GM19025 (cell line): ENCODE data around the gene CAPN13.

Experiments
- ATAC-seq: cut with Tn5 transposase; IDR thresholded peaks from one replicate; pipeline ENCODE4 v1.9.1; 2021; ENCODE audit warnings: mild to moderate bottlenecking, low read depth, moderate library complexity; ENCODE audit not compliant: unreplicated experiment

CAPN13 gene

GRCh38 chr2:30807249-30807648 lies at the start of gene CAPN13:
CAPN13 (minus strand) TSS chr2:30807446; CDS start chr2:30787325, 20,121 bp downstream.
- ATAC-seq, result no peak

- ATAC-seq, result no peak
Observed at GRCh38 chr2:30847841-30848240, 40.6 kb upstream of the CAPN13 start.

GRCh38 chr2:30847329-30847728 lies 40.1 kb upstream of the CAPN13 start:
- ATAC-seq, result no peak

GRCh38 chr2:30828586-30828985 lies 21.3 kb upstream of the CAPN13 start:
- ATAC-seq, result no peak

GRCh38 chr2:30826916-30827315 lies 19.7 kb upstream of the CAPN13 start:
- no peak for ATAC-seq

- ATAC-seq, result no peak
Observed at GRCh38 chr2:30826481-30826880, 19.2 kb upstream of the CAPN13 start.

- no peak for ATAC-seq
Observed at GRCh38 chr2:30823452-30823851, 16.2 kb upstream of the CAPN13 start.

GRCh38 chr2:30821960-30822359 lies 14.7 kb upstream of the CAPN13 start:
- no peak for ATAC-seq

GRCh38 chr2:30820381-30821055 lies 13.3 kb upstream of the CAPN13 start:
- ATAC-seq, result no peak

- no peak for ATAC-seq
Observed at GRCh38 chr2:30809938-30810337, 2.7 kb upstream of the CAPN13 start.

- no peak for ATAC-seq
Observed at GRCh38 chr2:30808695-30809094, 1.4 kb upstream of the CAPN13 start.

- ATAC-seq, result no peak
Observed at GRCh38 chr2:30803281-30803680, 4.0 kb downstream of the CAPN13 start.

- no peak for ATAC-seq
Observed at GRCh38 chr2:30802611-30803010, 4.6 kb downstream of the CAPN13 start.

- ATAC-seq, result no peak
Observed at GRCh38 chr2:30801821-30802455, 5.3 kb downstream of the CAPN13 start.

- no peak for ATAC-seq
Observed at GRCh38 chr2:30800159-30800558, 7.1 kb downstream of the CAPN13 start.

- no peak for ATAC-seq
Observed at GRCh38 chr2:30799366-30799765, 7.9 kb downstream of the CAPN13 start.

- no peak for ATAC-seq
Observed at GRCh38 chr2:30798536-30798991, 8.7 kb downstream of the CAPN13 start.

- ATAC-seq, result no peak
Observed at GRCh38 chr2:30797381-30798015, 9.7 kb downstream of the CAPN13 start.

- ATAC-seq, result no peak
Observed at GRCh38 chr2:30796699-30797098, 10.5 kb downstream of the CAPN13 start.

GRCh38 chr2:30792521-30792920 lies 14.7 kb downstream of the CAPN13 start:
- ATAC-seq, result no peak

- no peak for ATAC-seq
Observed at GRCh38 chr2:30790879-30791278, 16.4 kb downstream of the CAPN13 start.
